Heart right ventricle (tissue), 16 donors: ENCODE results near the gene AAK1. TPM values are rescaled to one million over a fixed set of nuclear protein-coding genes. Genes with fewer than 3 reads are reported as not detected.

Experiments used
- ATAC-seq, 8 donors: fragments of 200-7000 bp; cut with Tn5 transposase; one replicate each; pipeline ENCODE4 v1.9.1; 2020; ENCODE audit warnings: mild to moderate bottlenecking in 8 of 8, moderate library complexity in 8 of 8, moderate number of reproducible peaks in 1 of 8
- DNase-seq, 2 donors: peaks; one replicate each; pipeline ENCODE4 v3.0.0-alpha.2; 2020
- H3K27ac ChIP-seq, 10 donors: fragments of 200-600 bp; sonication (generic) in 2 of 10; one replicate each; pipeline versions ENCODE4 v1.5.0 to v1.8.0; 2020 to 2022; ENCODE audit warnings: mild to moderate bottlenecking in 3 of 10
- H3K27me3 ChIP-seq, 7 donors: fragments of 200-600 bp; one replicate each; pipeline ENCODE4 v1.8.0; 2021 to 2022; ENCODE audit warnings: mild to moderate bottlenecking in 2 of 7
- H3K36me3 ChIP-seq, 9 donors: fragments of 200-600 bp; sonication (generic) in 1 of 9; one replicate each; pipeline versions ENCODE4 v1.5.0 to v1.8.0; 2020 to 2022; ENCODE audit warnings: mild to moderate bottlenecking in 2 of 9
- H3K4me1 ChIP-seq, 9 donors: fragments of 200-600 bp; sonication (generic) in 1 of 9; one replicate each; pipeline versions ENCODE4 v1.5.0 to v1.8.0; 2020 to 2022; ENCODE audit warnings: mild to moderate bottlenecking in 4 of 9
- H3K4me3 ChIP-seq, 10 donors: fragments of 200-600 bp; sonication (generic) in 2 of 10; one replicate each; pipeline versions ENCODE4 v1.5.0 to v1.8.0; 2020 to 2022; ENCODE audit warnings: mild to moderate bottlenecking in 7 of 10, moderate library complexity in 2 of 10
- H3K9me3 ChIP-seq, 11 donors: fragments of 200-600 bp in 10 of 11; sonication (generic) in 2 of 11; one replicate each; pipeline versions ENCODE4 v1.5.0 to v1.8.0; 2013 to 2022; ENCODE audit warnings: mild to moderate bottlenecking in 2 of 11, control low read depth in 1 of 11, moderate library complexity in 1 of 11
- CTCF ChIP-seq, 9 donors: fragments of 200-600 bp; sonication (generic) in 2 of 9; IDR thresholded peaks; one replicate each; pipeline versions ENCODE4 v1.5.0 to v1.8.0; 2021 to 2022; ENCODE audit warnings: antibody characterized with exemption in 9 of 9, mild to moderate bottlenecking in 5 of 9, moderate library complexity in 1 of 9
- WGBS, 2 donors: extraction: QIAGEN DNeasy Blood & Tissue Kit; methylation state at CpG; one replicate each; pipeline ENCODE4 v1.1.7; 2013; ENCODE audit warnings: inconsistent platforms in 1 of 2; 5-methylcytosine and 5-hydroxymethylcytosine counted together
- intact Hi-C, 10 donors: fragments of 100-400 bp; cut with DNase I; formaldehyde crosslinking; loops; one replicate each; pipeline versions ENCODE4 v1.11.1 to v1.14.2; 2022
- polyA plus RNA-seq, 2 donors: library from polyadenylated mRNA; stranded (reverse); fragments of 200-250 nt; gene quantifications; one replicate each; pipeline ENCODE4 v1.2.3, GENCODE V29; 2013
- total RNA-seq, 10 donors: library from RNA; stranded (reverse); fragmentation: NEBNext Ultra II Directional in 3 of 10; extraction: Animal tissue kit (Norgen Biotek cat#: 25700) in 3 of 10; gene quantifications; one replicate each; pipeline versions ENCODE4 v1.2.1 to v1.2.4, GENCODE V29; 2021 to 2023
- donor health status: Arrhythmogenic right ventricular cardiomyopathy.
- donor health status: ischemic (EF 13 %, LVEDD 7.1; RV severe dilation, severe dysfunction).
- donor health status: healthy with polysubstance abuse.
- donor health status: DM: no; HTN: yes; CAD: no.
- donor health status: DM: no; HTN: no; CAD: no.
- donor health status: ischemic (EF 25% LVEDD 6.9; RV normal size, moderate dysfunction).
- donor health status: ischemic (EF 25% LVEDD 5.7; RV mildly dilated, moderate dysfunction).
- donor health status: healthy.
- donor health status: DM: yes; HTN: yes; CAD: no.
- donor health status: Ischemic cardiomyopathy.
- donor health status: ischemic (EF 35%, LVEDD 5.7; RV mildly dilated, moderate dysfunction).
- donor health status: nonischemic (EF 11% LVEDD 7.7; RV severe dilation, severe dysfunction).
- donor health status: DM: yes; HTN: yes; CAD: no.
- donor health status: PGD.
- donor health status: ischemic (EF 29% LVEDD 5.4; RV normal size, mild dysfunction).
- donor health status: nonischemic (EF 23%, LVEDD 6.1; RV moderate dilation, normal function).

Gene AAK1
- total and polyA plus RNA-seq, 12 donors, result 10.1 to 148 (median 116) TPM

GRCh38 chr2:69549421-69549820 lies 94.1 kb downstream of the AAK1 start:
- H3K27ac ChIP-seq, result no peak overlapping the region
- no peaks in the 10 kb centered on the region for H3K27me3 ChIP-seq
- no peak overlapping the region for H3K4me3 ChIP-seq
- intact Hi-C loops, result no loop called here
- TF ChIP-seq CTCF (IDR thresholded peaks at IDR 0.05), result no peak
- H3K9me3 ChIP-seq, result peaks cover 0 to 18% (median 0%) of the 10 kb centered on the region in 11 donors
- no peak for DNase-seq
- peaks cover 0 to 43% (median 27%) of the 10 kb centered on the region in 9 donors for H3K4me1 ChIP-seq
- peaks cover 0 to 8% (median 0%) of the 10 kb centered on the region in 9 donors for H3K36me3 ChIP-seq
- ATAC-seq, result no peak

GRCh38 chr2:69547984-69548715 lies 95.4 kb downstream of the AAK1 start:
- Histone ChIP-seq H3K27ac (peak overlapping the region in 3 of 10 donors; percentile 9 to 22 (median 12)), H3K4me1 (peaks cover 0 to 40% (median 27%) of the 10 kb centered on the region in 9 donors), H3K36me3 (peaks cover 0 to 21% (median 5%) of the 10 kb centered on the region in 9 donors), H3K4me3 (no peak overlapping the region), H3K27me3 (no peaks in the 10 kb centered on the region), H3K9me3 (peaks cover 0 to 18% (median 0%) of the 10 kb centered on the region in 11 donors)
- 69 to 75% methylated on average over 2 of the region's 2 CpGs for WGBS, 2 donors
- intact Hi-C loops, result no loop called here
- no peak for ATAC-seq
- TF ChIP-seq CTCF (IDR thresholded peaks at IDR 0.05), result no peak
- DNase-seq, result no peak

GRCh38 chr2:69546646-69547045 lies 96.9 kb downstream of the AAK1 start:
- WGBS, 2 donors, result 96 to 98% methylated on average over 1 of the region's 1 CpG
- H3K4me1 ChIP-seq, result peaks cover 0 to 40% (median 27%) of the 10 kb centered on the region in 9 donors
- H3K27ac ChIP-seq, result no peak overlapping the region
- intact Hi-C loops, result no loop called here
- H3K4me3 ChIP-seq, result no peak overlapping the region
- no peak for ATAC-seq
- DNase-seq, result no peak
- H3K27me3 ChIP-seq, result no peaks in the 10 kb centered on the region
- no peak for TF ChIP-seq CTCF (IDR thresholded peaks at IDR 0.05)
- peaks cover 0 to 33% (median 15%) of the 10 kb centered on the region in 9 donors for H3K36me3 ChIP-seq
- H3K9me3 ChIP-seq, result peaks cover 0 to 18% (median 0%) of the 10 kb centered on the region in 11 donors

- intact Hi-C loops, result no loop called here
- no peaks in the 10 kb centered on the region for H3K27me3 ChIP-seq
Observed at GRCh38 chr2:69545477-69545932, 98.0 kb downstream of the AAK1 start.

More at GRCh38 chr2:69545477-69545932, 98.0 kb downstream of the AAK1 start:
- DNase-seq (no peak), ATAC-seq (no peak)
- Histone ChIP-seq H3K9me3 (peaks cover 0 to 18% (median 0%) of the 10 kb centered on the region in 11 donors), H3K27ac (no peak overlapping the region), H3K4me3 (no peak overlapping the region), H3K36me3 (peaks cover 0 to 41% (median 19%) of the 10 kb centered on the region in 9 donors), H3K4me1 (peaks cover 0 to 40% (median 27%) of the 10 kb centered on the region in 9 donors)
- TF ChIP-seq CTCF (IDR thresholded peaks at IDR 0.05), result no peak
- 67% methylated on average over 2 of the region's 2 CpGs for WGBS, 2 donors
